ENCODE measurements around the gene RPL28. TPM values are rescaled to one million over a fixed set of nuclear protein-coding genes. Genes with fewer than 3 reads are reported as not detected.

The RPL28 gene
- total and polyA plus RNA-seq, 10 of the 15 experiments (the other 5 are each of a cell fraction or from before 2014, with no cell fraction given), result 260 to 3,542 (median 891) TPM

- peak; percentile 7 for ATAC-seq
- Histone ChIP-seq H3K36me3 (ENCODE audit: control insufficient read depth in 2 of 2, insufficient read depth in 2 of 2, low read length in 1 of 2) (peaks cover 11 to 12% of the 10 kb centered on the region in 2 experiments; a peak in 3 of 4 replicates), H4K20me1 (ENCODE audit: control insufficient read depth, insufficient read depth) (peaks cover 11% of the 10 kb centered on the region), H3K4me1 (ENCODE audit: control insufficient read depth, insufficient read depth, low read length) (peaks cover 23% of the 10 kb centered on the region), H3K79me2 (ENCODE audit: control insufficient read depth, insufficient read depth, low read length) (peaks cover 34% of the 10 kb centered on the region), H3K27me3 (replicated peaks in 1 of 2; ENCODE audit: control insufficient read depth in 2 of 2, insufficient read depth in 2 of 2, low read length in 1 of 2) (no peaks in the 10 kb centered on the region), H3K4me2 (ENCODE audit: control insufficient read depth, insufficient read depth) (peak overlapping the region; percentile 74), H3K9me3 (replicated peaks; ENCODE audit: control insufficient read depth, insufficient read depth, low read length) (no peaks in the 10 kb centered on the region), H3K9ac (ENCODE audit: control insufficient read depth, insufficient read depth, low read length) (peak overlapping the region; percentile 77), H3K4me3 (peak overlapping the region; percentile 72), H2AFZ (ENCODE audit: control insufficient read depth, low read depth, low read length) (peak overlapping the region; percentile 26), H3K27ac (ENCODE audit: control insufficient read depth, insufficient read depth) (peak overlapping the region; percentile 89)
- no TSS peak for BruUV-seq (replicated peaks)
- intact Hi-C loops (cut with micrococcal nuclease; ENCODE audit: unreplicated experiment), result loop anchor here (5.0 to 10.0 kb wide), 3 partner anchors 81 to 769 kb away; partner anchors contain the start of gene PPP6R1
- FAIRE-seq, result no peak
- ChIA-PET POLR2A (interaction anchor here (0.5 to 3.1 kb wide), 14 partner anchors 23 to 271 kb away, joined by 3 to 26 read pairs (median 5); partner anchors contain the start of genes FIZ1, HSPBP1, KMT5C and PPP6R1), SMC1A (ENCODE audit: uncharacterized antibody, unreplicated experiment) (interaction anchor here (0.8 to 3.1 kb wide), 8 partner anchors 20 to 242 kb away, joined by 3 to 22 read pairs (median 3); partner anchors contain the start of gene KMT5C), RAD21 (ENCODE audit: unreplicated experiment) (interaction anchor here (0.7 to 3.1 kb wide), 15 partner anchors 21 to 266 kb away, joined by 3 to 28 read pairs (median 4); partner anchors contain the start of genes FIZ1, ISOC2, KMT5C and PPP1R12C), CTCF (interaction anchor here (0.5 to 3.4 kb wide), 14 partner anchors 14 to 223 kb away, joined by 3 to 49 read pairs (median 4); partner anchors contain the start of genes HSPBP1, KMT5C and PPP6R1)
- WGBS (ENCODE audit: insufficient coverage, insufficient replicate concordance, low lambda C conversion rate, missing lambda C conversion rate), result 5% methylated on average over 48 of the region's 88 CpGs
- in situ Hi-C loops (cut with MboI), result no loop called here
- no peak for DNase-seq (ENCODE audit: low read depth, low spot score)
- TF ChIP-seq, protein P1, sequence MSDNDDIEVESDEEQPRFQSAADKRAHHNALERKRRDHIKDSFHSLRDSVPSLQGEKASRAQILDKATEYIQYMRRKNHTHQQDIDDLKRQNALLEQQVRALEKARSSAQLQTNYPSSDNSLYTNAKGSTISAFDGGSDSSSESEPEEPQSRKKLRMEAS (IDR thresholded peaks at IDR 0.05; ENCODE audit: low read depth, low read length), result peak; percentile 39; the same call in 1 of the 2 replicates
- peak; percentile 80 for TF ChIP-seq POLR2A (IDR thresholded peaks at IDR 0.05; ENCODE audit: low read depth, low read length)
- 0 out of 2 replicates have a peak, but pooled peaks have one; percentile 32 for TF ChIP-seq RAD21 (IDR thresholded peaks at IDR 0.05; ENCODE audit: insufficient read depth, low read depth, low read length)
- TF ChIP-seq YY1 (IDR thresholded peaks at IDR 0.05; ENCODE audit: low read depth, low read length), result 0 out of 2 replicates have a peak, but pooled peaks have one; percentile 31
- TF ChIP-seq MTA2 (IDR thresholded peaks at IDR 0.05; ENCODE audit: low read depth), result no peak
- peak in 2 of 3 experiments; percentile 12 to 46; a peak in 2 of 6 replicates for TF ChIP-seq CTCF (IDR thresholded peaks at IDR 0.05 in 2 of 3, conservative IDR thresholded peaks at IDR 0.05 in 1 of 3; ENCODE audit: control insufficient read depth in 2 of 3, extremely low read depth in 1 of 3, insufficient read depth in 1 of 3, low read depth in 3 of 3, low read length in 3 of 3)
- TF ChIP-seq IKZF1 (conservative IDR thresholded peaks at IDR 0.05), result peak; percentile 72; the same call in 1 of the 2 replicates
- no peak for TF ChIP-seq SP1 (IDR thresholded peaks at IDR 0.05; ENCODE audit: low read depth, low read length)
- TF ChIP-seq CHD2 (IDR thresholded peaks at IDR 0.05; ENCODE audit: borderline replicate concordance, low read depth, low read length), result peak; percentile 57; the same call in 1 of the 2 replicates
- TF ChIP-seq SIN3A (IDR thresholded peaks at IDR 0.05; ENCODE audit: low read depth, low read length), result 0 out of 2 replicates have a peak, but pooled peaks have one; percentile 45
- peak; percentile 35; the same call in 1 of the 2 replicates for TF ChIP-seq NKRF (conservative IDR thresholded peaks at IDR 0.05)
- 0 out of 2 replicates have a peak, but pooled peaks have one; percentile 33 for TF ChIP-seq HDGF (IDR thresholded peaks at IDR 0.05)
- peak; percentile 38; the same call in 1 of the 2 replicates for TF ChIP-seq BACH1 (IDR thresholded peaks at IDR 0.05; ENCODE audit: borderline replicate concordance)
- no peak for TF ChIP-seq ASH2L (IDR thresholded peaks at IDR 0.05; ENCODE audit: borderline replicate concordance, low read depth)
- no peak for TF ChIP-seq ZNF274 (IDR thresholded peaks at IDR 0.05; ENCODE audit: insufficient read depth, insufficient read length)
- TF ChIP-seq, protein P2, sequence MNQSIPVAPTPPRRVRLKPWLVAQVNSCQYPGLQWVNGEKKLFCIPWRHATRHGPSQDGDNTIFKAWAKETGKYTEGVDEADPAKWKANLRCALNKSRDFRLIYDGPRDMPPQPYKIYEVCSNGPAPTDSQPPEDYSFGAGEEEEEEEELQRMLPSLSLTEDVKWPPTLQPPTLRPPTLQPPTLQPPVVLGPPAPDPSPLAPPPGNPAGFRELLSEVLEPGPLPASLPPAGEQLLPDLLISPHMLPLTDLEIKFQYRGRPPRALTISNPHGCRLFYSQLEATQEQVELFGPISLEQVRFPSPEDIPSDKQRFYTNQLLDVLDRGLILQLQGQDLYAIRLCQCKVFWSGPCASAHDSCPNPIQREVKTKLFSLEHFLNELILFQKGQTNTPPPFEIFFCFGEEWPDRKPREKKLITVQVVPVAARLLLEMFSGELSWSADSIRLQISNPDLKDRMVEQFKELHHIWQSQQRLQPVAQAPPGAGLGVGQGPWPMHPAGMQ (IDR thresholded peaks at IDR 0.05; ENCODE audit: borderline replicate concordance), result no peak
These were observed 2.2 kb upstream of the RPL28 start for GRCh38 chr19:55383279-55384130.
